Right lung (tissue), 5 donors: ENCODE data around the gene CEP112. TPM values are rescaled to one million over a fixed set of nuclear protein-coding genes. Genes with fewer than 3 reads are reported as not detected.
"Not testable (repeated sequence)": the region's sequence is repeated elsewhere in the genome, so short reads cannot be mapped to it uniquely, and the experiment has no call there.

Source experiments
- DNase-seq, 2 donors: peaks; one replicate each; pipeline ENCODE4 v3.0.0-alpha.2; 2013
- polyA plus RNA-seq, 5 donors: library from polyadenylated mRNA; unstranded; fragments of 120-200 nt; gene quantifications; one replicate each; pipeline versions ENCODE4 v1.2.1 to v1.2.3, GENCODE V29; 2013; ENCODE audit warnings: inconsistent platforms in 1 of 5, low replicate concordance in 1 of 5; ENCODE audit not compliant: insufficient read length in 5 of 5, insufficient read depth in 1 of 5

Gene CEP112
- polyA plus RNA-seq, 5 donors = 12.6 to 24.4 (median 20.8) TPM

DNA sequence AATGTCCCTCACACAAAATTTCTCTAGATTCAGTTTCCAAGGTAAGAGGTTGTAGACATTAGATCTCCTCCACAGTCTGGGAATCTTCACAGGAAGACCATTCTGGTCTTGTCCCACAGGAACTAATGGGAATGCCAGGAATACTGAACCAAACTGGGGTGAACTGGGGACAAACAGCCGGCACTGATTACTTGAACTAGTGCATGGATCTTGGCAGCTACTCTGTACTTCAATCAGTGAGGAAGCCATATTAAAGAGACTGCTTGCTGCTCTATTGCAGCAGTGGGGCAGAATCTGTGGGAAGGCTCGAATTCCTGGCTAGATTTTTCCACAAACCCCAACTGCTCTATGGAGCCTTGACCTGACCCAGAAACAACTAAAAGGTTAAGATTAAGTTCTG is 361.6 kb downstream of the CEP112 start:
- no peak for DNase-seq

DNA sequence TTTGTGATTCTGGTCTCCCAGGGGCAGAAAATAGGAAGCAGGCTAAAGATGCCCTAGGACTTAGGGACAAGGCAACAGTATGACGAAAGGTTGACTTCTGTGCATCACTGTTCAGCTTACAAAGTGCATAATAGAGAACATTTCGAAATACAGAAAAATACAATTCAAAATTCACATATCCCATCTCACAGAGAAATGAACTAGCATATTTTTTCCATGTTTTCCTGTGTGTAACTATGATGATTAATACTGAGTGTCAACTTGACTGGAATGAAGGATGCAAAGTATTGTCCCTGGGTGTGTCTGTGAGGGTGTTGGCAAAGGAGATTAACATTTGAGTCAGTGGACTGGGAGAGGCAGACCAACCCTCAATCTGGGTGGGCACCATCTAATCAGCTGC is 365.4 kb downstream of the CEP112 start:
- DNase-seq = not testable (repeated sequence)

DNA sequence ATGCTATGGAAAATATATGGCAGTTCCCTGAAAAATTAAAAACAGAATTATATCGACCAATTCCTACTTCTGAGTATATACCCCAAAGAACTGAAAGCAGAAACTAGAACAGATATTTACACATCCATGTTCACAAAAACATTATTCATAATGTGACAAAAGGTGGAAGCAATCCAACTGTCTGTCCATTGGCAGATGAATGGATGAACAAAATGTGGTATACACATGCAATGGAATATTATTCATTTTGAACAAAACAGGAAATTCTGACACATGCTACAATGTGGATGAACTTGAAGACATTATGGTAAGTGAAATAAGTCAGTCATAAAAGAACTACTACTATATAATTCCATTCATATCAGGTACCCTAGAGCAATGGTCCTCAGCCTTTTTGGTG is 367.0 kb downstream of the CEP112 start:
- DNase-seq = no peak

DNA sequence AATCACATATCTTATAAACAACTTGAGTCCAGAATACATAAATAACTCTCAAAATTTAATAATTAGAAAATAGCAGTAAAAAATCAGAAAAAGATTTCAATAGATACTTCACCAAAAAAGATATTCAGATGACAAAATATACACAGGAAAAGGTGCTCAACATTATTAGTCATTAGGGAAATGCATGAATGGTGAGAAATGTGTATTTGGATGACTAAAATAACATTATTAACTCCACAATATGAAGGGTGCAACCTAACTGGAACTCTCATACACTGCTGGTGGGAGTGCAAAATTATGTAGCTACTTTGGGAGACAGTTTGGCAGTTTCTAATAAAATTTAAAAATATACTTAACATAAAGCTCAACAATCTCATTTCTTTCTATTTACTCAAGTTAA is 368.2 kb downstream of the CEP112 start:
- no peak for DNase-seq

DNA sequence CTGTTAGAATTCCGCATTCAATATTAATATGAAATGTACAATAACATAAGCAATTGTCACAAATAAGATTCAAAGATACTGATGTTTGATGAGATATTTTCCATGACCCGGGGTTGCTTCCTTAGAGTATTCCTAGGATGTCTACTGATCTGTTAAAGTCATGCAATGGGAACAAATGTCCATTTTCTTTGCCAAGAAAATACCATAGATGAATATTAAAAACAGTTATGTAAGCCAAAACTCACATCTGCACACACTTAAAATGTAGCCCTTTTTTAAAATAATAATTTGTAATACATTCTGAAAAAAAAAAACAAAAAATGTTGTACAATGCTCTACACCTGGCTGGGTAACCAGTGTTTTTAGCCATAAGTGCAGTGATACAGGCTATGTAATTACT is 371.1 kb downstream of the CEP112 start:
- no peak for DNase-seq

DNA sequence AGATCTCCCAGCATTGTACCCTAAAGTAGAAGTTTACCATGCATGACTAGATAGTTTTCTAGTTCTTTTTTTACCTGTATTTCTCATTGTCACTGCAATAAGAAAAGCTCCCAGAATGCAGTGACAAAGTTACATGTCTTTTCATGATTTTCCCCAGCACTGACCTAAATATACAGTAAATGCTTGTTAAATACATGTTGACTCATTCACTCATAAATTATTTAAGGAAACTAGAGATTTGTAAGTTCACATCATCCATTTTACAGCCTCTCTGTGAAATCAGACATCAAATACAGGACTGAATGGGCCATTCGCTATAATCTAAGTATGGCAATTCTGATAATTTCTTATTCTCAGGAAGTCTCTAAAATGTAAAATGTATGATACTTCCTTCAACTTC is 371.6 kb downstream of the CEP112 start:
- DNase-seq = no peak

DNA sequence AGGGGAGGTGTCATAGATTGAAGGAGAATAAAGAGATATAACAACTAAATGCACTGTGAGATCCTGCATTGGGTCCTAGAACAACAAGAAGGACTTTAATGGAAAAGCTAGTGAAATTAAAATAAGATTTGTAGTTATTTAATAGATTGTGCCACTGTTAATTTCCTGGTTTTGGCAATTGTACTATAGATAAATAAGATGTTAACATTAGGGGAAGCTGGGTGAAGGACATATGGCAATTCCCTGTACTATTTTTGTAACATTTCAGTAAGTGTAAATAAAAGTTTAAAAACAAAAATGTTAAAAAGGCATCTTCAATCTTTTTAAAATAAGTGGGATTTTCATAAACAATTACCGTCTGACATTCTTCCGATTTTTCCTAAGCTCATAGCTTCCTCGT is 372.1 kb downstream of the CEP112 start:
- DNase-seq = no peak

DNA sequence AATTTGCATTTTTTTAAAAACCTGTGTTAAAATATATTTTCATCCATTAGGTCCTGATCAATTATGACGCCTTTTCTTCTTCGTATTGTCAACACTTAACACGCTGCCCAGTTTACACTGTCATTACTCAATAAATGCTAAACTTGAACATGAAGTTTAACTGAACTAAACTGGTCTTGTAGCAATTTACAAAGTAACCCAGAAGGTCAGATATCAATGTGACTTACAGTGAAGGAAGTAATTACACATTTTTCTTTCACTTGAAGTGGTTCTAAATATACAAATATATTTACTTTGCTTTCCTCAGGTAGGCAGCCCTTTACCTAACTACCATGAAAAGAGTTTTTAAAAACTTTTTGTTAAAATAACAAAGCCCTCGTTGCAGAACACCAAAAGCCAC is 374.0 kb downstream of the CEP112 start:
- DNase-seq = peak in 1 of 2 donors; percentile 6

DNA sequence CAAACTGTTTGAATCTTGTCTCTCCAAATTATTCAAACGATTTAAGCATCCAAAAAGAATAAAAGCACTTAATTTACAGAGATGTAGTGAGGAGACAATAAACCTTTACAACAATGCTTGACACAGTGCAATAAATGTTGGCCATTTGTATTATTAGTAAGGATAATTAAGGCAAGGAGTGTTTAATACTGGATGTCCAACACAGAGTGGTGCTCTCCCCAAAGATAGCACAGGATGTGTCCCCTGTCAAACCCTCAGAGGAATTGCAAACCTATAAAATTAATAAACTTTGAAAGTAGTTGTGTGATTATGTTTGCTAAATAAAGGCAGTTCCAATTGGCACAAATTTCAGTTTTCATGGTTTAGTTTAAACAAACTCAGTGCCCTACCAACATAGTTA is 377.5 kb downstream of the CEP112 start:
- DNase-seq = no peak

DNA sequence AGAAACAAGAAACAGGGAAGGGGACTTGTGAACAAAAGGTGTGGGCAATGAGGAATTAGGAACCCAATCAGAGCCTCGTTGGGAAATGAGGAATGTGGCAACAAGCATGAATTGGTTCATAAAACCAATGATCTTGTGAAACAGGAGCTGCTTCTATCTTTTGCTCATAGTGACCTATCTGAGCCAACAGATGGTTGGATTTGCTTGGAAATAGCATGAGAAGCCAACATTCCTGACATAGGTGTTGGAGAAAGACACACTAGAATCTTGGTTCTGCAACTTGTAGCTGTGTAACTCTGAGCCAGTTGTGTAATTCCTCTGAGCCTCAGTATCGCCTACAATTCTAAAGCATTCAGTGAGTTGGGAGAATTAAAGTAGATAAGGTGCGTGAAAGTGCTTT is 378.6 kb downstream of the CEP112 start:
- DNase-seq = no peak

DNA sequence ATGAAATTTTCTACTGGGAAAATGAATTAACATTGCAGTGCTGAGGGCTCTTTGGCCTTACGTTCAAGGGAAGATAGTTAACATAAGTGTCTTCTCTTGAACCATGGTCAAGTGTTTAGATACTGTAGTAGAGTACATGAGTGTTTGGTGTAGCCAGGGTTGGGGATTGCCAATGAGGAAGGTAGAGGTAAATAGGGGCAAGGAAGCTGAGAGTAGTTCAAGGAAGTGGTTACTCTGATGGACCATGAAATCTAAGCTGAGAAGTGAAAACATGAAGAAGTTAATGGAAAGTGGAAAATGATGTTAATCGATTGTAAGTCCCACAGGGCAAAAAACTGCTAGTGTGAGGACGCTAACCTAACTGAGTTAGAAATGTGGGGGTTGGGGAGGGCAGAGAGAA is 380.9 kb downstream of the CEP112 start:
- DNase-seq = no peak

DNA sequence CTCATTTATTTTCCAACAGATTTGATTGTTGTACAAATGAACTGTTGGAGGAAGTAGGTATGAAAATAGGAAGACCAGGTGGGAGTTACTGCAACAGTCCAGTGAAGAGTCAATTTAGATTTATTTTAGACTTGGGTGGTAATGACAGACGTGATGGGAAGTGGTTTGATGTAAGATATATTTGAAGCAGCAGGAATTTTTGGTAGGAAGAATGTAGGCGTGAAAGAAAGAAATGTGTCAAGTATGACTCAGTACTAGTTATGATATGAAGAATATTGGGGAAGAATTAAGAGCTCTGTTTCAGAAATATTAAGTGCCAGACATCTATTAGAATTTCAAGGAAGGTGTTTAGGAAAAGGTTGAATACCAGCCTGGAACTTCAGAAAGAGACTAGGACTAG is 382.6 kb downstream of the CEP112 start:
- DNase-seq = no peak

DNA sequence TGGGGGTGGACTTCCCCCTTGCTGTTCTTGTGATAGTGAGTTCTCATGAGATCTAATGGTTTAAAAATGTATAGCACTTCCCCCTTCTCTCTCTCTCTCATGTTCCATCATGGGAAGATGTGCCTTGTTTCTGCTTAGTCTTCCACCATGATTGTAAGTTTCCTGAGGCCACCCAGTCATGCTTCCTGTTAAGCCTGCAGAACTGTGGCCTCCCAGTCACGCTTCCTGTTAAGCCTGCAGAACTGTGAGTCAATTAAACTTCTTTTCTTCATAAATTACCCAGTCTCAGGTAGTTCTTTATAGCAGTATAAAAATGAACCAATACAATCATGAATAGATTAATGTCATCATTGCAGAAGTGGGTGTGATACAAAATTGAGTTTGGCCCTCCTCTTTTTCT is 383.4 kb downstream of the CEP112 start:
- DNase-seq = not testable (repeated sequence)

DNA sequence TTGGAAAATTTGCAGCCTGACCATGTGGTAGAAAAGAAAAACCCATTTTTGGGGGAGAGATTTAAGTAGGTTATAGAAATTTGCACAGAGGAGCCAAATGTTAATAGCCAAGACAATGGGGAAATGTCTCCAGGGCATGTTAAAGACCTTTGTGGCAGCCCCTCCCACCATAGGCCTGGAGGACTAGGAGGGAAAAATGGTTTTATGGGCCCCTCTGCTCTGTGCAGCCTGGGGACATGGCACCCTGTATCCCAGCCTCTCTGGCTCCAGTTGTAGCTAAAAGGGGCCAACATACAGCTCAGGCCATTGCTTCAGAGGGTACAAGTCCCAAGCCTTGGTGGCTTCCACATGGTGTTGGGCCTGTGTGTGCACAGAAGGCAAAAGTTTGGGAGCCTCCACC is 384.6 kb downstream of the CEP112 start:
- DNase-seq = no peak

DNA sequence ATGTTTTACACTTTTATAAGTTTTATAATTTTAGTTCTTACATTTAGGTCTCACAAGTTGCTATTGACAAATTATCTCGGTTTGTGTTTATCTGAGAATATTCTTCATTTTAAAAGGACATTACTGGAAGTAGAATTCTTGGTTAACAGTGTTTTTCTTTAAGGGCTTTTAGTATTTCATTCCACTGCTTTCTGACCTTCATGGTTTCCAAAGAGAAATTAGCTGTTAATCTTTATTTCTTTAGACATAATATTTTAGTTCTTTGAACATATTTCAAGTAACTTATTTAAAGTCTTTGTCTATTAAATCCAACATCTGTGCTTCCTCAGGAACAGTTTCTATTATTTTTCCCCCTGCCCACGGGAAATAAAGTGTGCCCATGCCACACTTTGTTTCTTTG is 390.4 kb downstream of the CEP112 start:
- no peak for DNase-seq

DNA sequence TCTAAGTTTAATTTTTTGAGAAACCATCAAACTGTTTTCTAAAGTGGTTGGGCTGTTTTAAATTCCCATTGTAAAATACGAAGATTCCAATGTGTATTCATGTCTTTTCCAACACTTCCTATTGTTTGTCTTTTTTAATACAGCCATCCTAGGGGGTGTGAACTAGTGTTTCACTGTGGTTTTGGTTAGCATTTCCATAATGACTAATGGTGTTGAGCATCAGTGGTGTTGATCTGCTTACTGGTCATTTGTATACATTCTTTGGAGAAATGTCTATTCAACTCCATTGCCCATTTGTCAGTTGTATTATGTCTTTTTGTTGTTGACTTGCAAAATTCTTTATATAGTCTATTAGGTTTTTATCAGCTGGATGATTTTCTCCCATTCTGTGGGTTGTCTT is 391.3 kb downstream of the CEP112 start:
- no peak for DNase-seq

DNA sequence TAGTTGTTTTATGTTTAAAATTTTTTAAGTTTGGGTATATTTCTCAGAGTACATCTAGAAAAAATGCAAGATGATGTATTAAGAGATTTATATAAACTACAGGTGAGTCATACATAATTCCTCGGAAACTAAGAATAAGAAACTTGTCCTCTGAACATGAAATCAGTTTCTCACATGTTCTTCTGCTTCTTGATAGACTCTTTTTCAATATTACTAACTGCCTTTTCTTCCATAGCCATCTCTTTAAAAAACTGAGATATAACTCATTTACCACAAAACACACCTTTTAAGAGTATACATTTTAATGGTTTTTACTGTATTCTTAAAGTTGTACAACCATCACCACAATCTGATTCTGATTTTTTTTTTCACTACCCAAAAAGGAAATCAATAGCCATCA is 392.1 kb downstream of the CEP112 start:
- no peak for DNase-seq

DNA sequence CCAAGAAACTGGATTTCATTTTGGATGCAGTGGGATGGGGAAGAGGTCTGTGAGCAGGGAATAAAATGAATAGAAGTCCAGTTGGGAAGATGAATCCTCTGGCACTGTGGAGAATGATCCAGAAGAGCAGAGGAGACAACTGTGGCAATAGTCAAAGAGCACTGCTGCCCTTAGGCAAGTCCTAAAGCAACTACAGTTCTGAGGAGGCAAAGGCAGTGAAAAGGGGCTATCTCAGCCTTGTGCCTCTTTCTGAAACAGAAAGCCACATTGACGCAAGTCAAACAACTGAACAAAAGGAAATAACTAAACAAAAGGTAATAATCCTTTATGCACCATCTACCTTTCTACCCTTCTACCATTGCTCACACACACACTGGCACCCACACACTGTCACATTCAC is 392.5 kb downstream of the CEP112 start:
- no peak for DNase-seq

DNA sequence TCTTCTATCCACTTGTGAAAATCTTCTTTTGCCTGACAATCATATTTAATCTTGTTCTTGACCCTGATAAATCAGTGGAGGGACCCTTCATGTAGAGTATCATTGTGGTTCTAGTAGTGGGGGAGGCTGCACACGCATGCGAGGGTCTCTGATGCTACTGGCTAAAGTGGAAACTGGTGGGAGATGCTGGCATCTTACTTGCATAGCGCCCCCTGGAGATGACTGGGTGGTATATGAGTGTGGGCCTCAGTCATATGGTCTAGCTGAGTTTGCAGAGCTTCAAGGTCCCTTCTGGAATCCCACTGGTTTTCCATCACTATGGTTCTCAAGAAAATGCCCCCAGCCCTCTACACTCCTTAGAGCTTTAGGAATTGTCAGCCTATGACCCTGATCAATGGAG is 394.1 kb downstream of the CEP112 start:
- no peak for DNase-seq

DNA sequence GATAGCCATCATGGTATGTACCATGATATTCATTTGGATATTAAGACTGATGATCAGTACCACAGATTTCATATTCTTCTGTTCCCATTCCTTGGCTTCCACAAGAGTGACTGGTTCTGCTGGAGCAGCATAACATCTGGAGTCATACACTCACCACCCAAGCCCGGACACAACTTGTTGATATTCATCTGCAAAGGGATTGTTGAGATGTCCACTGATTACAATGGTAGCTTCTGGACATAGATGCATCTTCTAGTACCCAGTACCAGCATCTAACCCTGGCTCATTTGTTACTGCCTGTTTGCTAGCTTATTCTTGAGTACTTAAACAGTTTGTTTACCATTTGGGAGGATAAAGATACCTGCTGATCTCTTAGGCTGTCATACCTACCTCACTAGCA is 394.8 kb downstream of the CEP112 start:
- no peak for DNase-seq

DNA sequence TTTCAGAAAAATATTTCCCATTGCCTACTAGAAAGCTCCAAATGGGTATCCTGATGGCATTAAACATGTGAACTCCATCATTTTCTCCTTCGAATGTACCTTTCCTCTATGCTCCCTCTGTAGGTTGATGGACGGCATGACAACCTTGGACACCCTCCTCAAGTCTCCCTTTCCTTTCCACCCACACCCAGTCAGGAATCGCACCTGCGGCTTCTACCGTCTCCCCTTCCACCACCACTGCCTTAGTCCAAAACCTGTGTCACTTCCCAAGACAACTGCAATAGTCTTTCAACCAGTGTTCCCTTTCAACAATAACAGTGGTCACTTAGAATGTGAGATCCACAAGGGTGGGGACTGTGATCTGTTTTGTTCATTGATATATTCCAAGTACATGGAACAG is 397.4 kb downstream of the CEP112 start:
- DNase-seq = no peak

DNA sequence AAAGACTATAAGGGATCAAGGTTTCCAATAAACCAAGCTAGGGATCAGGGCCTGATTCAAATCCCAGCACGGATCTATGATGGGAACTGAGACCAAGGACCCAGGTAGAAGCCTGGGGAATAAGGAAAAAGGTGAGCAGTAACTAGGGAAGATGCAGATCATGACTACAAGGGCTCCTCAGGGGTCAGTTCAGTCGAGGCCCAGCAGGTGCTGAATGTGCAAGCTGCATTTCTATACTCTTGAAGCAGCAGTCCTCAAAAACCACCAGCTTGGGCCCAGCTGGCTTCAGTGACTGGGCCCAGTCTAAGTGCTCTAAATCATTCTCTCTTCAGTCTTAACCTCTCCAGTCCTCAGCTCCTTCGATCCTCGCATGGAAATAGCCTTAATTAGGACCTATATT is 401.7 kb downstream of the CEP112 start:
- no peak for DNase-seq

DNA sequence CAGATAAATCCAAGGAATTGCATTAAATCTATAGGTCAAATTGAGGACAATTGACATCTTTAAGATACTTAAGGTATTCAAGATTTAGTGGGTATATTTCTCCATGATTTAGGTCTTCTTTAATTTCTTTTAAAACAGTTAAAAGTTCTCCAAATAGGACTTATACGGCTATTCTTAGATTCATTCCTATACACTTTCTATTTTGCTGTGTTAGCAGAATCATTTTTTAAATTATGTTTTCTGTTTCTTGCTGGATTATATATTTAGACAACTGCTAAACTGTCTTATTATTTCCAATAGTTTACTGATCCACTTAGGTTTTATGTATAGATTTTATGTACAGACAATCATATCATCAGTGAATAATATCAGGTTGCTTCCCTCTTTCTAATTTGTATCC is 404.4 kb downstream of the CEP112 start:
- no peak for DNase-seq

DNA sequence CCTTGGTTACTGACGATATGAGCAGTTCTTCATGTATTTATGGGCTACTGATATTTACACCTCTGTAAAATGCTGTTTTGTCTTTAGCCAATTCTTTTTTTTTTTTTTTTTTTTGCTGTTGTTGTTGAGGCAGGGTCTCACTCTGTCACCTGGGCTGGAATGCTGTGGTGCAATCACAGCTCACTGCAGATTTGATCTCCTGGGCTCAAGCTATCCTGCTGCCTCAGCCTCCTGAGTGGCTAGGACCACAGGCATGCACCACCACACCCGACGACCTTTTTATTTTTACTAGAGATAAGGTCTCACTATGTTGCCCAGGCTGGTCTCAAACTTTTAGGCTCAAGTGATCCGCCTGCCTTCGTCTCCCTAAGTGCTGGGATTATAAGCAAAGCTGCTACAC is 405.5 kb downstream of the CEP112 start:
- no peak for DNase-seq

DNA sequence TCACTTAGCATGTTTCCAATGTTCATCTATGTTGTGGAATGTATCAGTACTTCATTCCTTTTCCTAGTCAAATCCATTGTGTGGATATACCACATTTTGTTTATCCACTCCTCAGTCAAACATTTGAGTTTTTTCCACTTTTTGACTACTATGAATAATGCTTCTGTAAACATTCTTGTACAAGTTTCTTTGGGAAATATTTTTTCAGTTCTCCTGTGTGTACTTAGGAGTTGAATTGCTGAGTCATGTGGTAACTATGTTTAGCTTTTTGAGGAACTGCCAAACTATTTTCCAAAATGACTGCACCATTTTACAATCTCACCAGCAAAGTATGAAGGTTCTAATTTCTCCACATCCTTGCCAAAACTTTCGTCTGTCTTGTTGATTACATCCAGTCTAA is 406.8 kb downstream of the CEP112 start:
- DNase-seq = no peak
